ENCODE data around the gene TNFAIP2. TPM values are rescaled to one million over a fixed set of nuclear protein-coding genes. Genes with fewer than 3 reads are reported as not detected.

Gene TNFAIP2
- total RNA-seq, 1 donor, result 240 TPM

GRCh38 chr14:103156651-103157378, 33.6 kb downstream of the TNFAIP2 start:
- DNase-seq (ENCODE audit: low read depth), result no peak
- TF ChIP-seq CTCF (IDR thresholded peaks at IDR 0.05; ENCODE audit: insufficient read depth, low read depth, low read length), result no peak
- no peak overlapping the region for H3K4me3 ChIP-seq (ENCODE audit: low read depth, low read length)

GRCh38 chr14:103157969-103158368, 34.7 kb downstream of the TNFAIP2 start:
- H3K4me3 ChIP-seq (ENCODE audit: low read depth, low read length), result no peak overlapping the region
- no peak for DNase-seq (ENCODE audit: low read depth)
- no peak for TF ChIP-seq CTCF (IDR thresholded peaks at IDR 0.05; ENCODE audit: insufficient read depth, low read depth, low read length)

- no peak overlapping the region for H3K4me3 ChIP-seq (ENCODE audit: low read depth, low read length)
- TF ChIP-seq CTCF (IDR thresholded peaks at IDR 0.05; ENCODE audit: insufficient read depth, low read depth, low read length), result no peak
- DNase-seq (ENCODE audit: low read depth), result no peak
Measured at GRCh38 chr14:103158688-103159087, 35.4 kb downstream of the TNFAIP2 start.

- no peak for DNase-seq (ENCODE audit: low read depth)
- no peak for TF ChIP-seq CTCF (IDR thresholded peaks at IDR 0.05; ENCODE audit: insufficient read depth, low read depth, low read length)
- no peak overlapping the region for H3K4me3 ChIP-seq (ENCODE audit: low read depth, low read length)
Measured at GRCh38 chr14:103160321-103161053, 37.2 kb downstream of the TNFAIP2 start.

- DNase-seq (ENCODE audit: low read depth), result no peak
- no peak overlapping the region for H3K4me3 ChIP-seq (ENCODE audit: low read depth, low read length)
- no peak for TF ChIP-seq CTCF (IDR thresholded peaks at IDR 0.05; ENCODE audit: insufficient read depth, low read depth, low read length)
Measured at GRCh38 chr14:103161054-103161397, 37.8 kb downstream of the TNFAIP2 start.

GRCh38 chr14:103163199-103163598, 39.9 kb downstream of the TNFAIP2 start:
- H3K4me3 ChIP-seq (ENCODE audit: low read depth, low read length), result no peak overlapping the region
- DNase-seq (ENCODE audit: low read depth), result no peak
- no peak for TF ChIP-seq CTCF (IDR thresholded peaks at IDR 0.05; ENCODE audit: insufficient read depth, low read depth, low read length)

Measured in fibroblast of villous mesenchyme (primary cell).